ENCODE measurements around the gene PARP11.

DNA sequence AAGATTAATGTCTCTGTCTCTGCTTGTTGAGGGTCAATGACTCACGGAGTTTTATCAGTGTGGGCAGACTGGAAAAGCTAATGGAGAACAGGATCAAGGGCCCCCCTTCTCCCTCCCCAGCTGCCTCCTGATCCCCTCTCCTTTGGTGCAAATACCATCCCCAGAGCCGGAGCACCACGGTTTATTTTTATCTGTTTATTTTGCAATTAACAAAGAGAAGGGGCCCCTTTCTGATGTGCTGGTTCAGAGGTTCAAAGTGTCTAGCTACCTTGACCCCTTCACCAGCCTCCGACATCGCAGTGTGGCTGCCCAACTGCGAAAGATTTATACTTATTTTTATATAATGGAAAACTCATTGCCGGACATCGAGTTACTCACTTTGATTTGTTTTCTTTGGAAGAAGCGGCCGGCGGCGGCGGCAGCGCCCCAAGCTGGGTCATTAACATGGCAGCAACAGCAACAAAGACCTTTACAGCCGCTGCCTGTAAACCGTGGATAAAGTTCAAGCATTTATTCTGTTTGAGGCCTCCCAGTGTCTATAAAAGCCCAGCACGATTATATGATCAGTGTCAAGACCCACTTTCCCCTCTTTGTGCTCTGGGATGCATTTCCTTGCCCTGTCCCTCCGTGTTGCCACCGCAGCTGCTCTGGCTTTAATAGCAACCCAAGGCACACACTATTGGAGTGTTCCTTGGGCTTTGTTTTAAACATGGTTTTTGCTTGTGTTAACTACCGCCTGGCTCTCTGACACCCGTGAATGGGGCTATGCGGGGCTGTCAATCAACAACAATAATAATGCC lies 47.4 kb upstream of the PARP11 start:
- no peak for TF ChIP-seq NR2C2 (CRISPR knock-in tag; IDR thresholded peaks at IDR 0.05)
- TF ChIP-seq, protein P1, sequence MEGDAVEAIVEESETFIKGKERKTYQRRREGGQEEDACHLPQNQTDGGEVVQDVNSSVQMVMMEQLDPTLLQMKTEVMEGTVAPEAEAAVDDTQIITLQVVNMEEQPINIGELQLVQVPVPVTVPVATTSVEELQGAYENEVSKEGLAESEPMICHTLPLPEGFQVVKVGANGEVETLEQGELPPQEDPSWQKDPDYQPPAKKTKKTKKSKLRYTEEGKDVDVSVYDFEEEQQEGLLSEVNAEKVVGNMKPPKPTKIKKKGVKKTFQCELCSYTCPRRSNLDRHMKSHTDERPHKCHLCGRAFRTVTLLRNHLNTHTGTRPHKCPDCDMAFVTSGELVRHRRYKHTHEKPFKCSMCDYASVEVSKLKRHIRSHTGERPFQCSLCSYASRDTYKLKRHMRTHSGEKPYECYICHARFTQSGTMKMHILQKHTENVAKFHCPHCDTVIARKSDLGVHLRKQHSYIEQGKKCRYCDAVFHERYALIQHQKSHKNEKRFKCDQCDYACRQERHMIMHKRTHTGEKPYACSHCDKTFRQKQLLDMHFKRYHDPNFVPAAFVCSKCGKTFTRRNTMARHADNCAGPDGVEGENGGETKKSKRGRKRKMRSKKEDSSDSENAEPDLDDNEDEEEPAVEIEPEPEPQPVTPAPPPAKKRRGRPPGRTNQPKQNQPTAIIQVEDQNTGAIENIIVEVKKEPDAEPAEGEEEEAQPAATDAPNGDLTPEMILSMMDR (IDR thresholded peaks at IDR 0.05): no peak
- TF ChIP-seq, protein P2, sequence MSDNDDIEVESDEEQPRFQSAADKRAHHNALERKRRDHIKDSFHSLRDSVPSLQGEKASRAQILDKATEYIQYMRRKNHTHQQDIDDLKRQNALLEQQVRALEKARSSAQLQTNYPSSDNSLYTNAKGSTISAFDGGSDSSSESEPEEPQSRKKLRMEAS (CRISPR knock-in tag; IDR thresholded peaks at IDR 0.05): no peak
- TF ChIP-seq, protein P3, sequence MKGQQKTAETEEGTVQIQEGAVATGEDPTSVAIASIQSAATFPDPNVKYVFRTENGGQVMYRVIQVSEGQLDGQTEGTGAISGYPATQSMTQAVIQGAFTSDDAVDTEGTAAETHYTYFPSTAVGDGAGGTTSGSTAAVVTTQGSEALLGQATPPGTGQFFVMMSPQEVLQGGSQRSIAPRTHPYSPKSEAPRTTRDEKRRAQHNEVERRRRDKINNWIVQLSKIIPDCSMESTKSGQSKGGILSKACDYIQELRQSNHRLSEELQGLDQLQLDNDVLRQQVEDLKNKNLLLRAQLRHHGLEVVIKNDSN (CRISPR knock-in tag; IDR thresholded peaks at IDR 0.05): no peak
- TF ChIP-seq, protein P4, sequence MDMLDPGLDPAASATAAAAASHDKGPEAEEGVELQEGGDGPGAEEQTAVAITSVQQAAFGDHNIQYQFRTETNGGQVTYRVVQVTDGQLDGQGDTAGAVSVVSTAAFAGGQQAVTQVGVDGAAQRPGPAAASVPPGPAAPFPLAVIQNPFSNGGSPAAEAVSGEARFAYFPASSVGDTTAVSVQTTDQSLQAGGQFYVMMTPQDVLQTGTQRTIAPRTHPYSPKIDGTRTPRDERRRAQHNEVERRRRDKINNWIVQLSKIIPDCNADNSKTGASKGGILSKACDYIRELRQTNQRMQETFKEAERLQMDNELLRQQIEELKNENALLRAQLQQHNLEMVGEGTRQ (CRISPR knock-in tag; IDR thresholded peaks at IDR 0.05): no peak
- no peak for TF ChIP-seq SP1 (CRISPR knock-in tag; conservative IDR thresholded peaks at IDR 0.05)
- TF ChIP-seq ELF4 (CRISPR knock-in tag; IDR thresholded peaks at IDR 0.05; ENCODE audit: low read depth): no peak
- TF ChIP-seq CBFB (CRISPR knock-in tag; IDR thresholded peaks at IDR 0.05; ENCODE audit: low read depth): no peak
- TF ChIP-seq SMAD3 (CRISPR knock-in tag; IDR thresholded peaks at IDR 0.05; ENCODE audit: borderline replicate concordance): no peak
- no peak for TF ChIP-seq ESRRA (CRISPR knock-in tag; IDR thresholded peaks at IDR 0.05; ENCODE audit: borderline replicate concordance)
- TF ChIP-seq, protein P5, sequence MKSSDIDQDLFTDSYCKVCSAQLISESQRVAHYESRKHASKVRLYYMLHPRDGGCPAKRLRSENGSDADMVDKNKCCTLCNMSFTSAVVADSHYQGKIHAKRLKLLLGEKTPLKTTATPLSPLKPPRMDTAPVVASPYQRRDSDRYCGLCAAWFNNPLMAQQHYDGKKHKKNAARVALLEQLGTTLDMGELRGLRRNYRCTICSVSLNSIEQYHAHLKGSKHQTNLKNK (CRISPR knock-in tag; IDR thresholded peaks at IDR 0.05): no peak

Measured in WTC11 (cell line).